ENCODE data around the gene GSTP1.

DNA sequence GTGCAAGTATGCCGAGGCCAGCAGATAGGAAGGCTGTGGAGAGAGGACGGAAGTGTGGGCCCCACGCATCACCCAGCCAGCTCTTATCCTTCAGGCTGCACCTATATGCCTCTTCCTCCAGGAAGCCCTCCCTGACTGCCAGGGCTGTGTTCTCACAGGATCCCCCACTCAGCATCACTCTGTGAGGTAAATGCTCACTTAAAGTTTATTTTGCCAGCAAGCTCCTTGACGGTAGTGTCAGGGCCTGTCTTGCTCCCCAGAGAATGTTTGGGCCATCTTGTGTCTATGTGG lies 51.6 kb downstream of the GSTP1 start:
- no peak for TF ChIP-seq CTCF (IDR thresholded peaks at IDR 0.05)
- no peak for TF ChIP-seq POLR2AphosphoS5 (IDR thresholded peaks at IDR 0.05)
- no peak for TF ChIP-seq POLR2A (IDR thresholded peaks at IDR 0.05; ENCODE audit: low read depth)
- no peak for TF ChIP-seq EP300 (IDR thresholded peaks at IDR 0.05)
